Spinal cord (tissue), 10 donors: ENCODE results near the gene LRMDA. TPM values are rescaled to one million over a fixed set of nuclear protein-coding genes. Genes with fewer than 3 reads are reported as not detected.
A peak's percentile ranks its signal among the peaks of the same experiment; 100 is the strongest.

Experiments
- DNase-seq, 6 donors: peaks; one replicate each; pipeline versions ENCODE4 v3.0.0 to v3.0.0-alpha.2; 2013 to 2015; ENCODE audit warnings: low spot score in 6 of 6, low read depth in 4 of 6
- H3K27ac ChIP-seq: one replicate; pipeline ENCODE4 v1.5.1; 2013; ENCODE audit warnings: low read depth, low read length, control low read depth
- H3K27me3 ChIP-seq: one replicate; pipeline ENCODE4 v1.6.1; 2013; ENCODE audit warnings: low read length; ENCODE audit not compliant: control insufficient read depth, insufficient read depth
- H3K36me3 ChIP-seq: one replicate; pipeline ENCODE4 v1.6.1; 2013; ENCODE audit warnings: low read length; ENCODE audit not compliant: control insufficient read depth, insufficient read depth
- H3K4me1 ChIP-seq: one replicate; pipeline ENCODE4 v1.6.1; 2013; ENCODE audit warnings: low read length; ENCODE audit not compliant: control insufficient read depth, insufficient read depth
- H3K4me3 ChIP-seq: one replicate; pipeline ENCODE4 v1.5.1; 2013; ENCODE audit warnings: low read depth, low read length, control low read depth
- H3K9me3 ChIP-seq: one replicate; pipeline ENCODE4 v1.6.1; 2013; ENCODE audit warnings: low read length; ENCODE audit not compliant: control insufficient read depth, insufficient read depth
- WGBS: methylation state at CpG from one replicate; pipeline ENCODE4 v1.1.5; 2013; ENCODE audit warnings: missing lambda C conversion rate; ENCODE audit not compliant: insufficient coverage; 5-methylcytosine and 5-hydroxymethylcytosine counted together
- polyA plus RNA-seq, 2 donors: library from polyadenylated mRNA; unstranded; fragments of 120-200 nt; gene quantifications; one replicate each; pipeline ENCODE4 v1.2.1, GENCODE V29; 2013; ENCODE audit not compliant: insufficient read length in 2 of 2
- total RNA-seq, 2 donors: library from RNA; depleted of rRNA in 1 of 2; stranded (reverse); fragments of 120-200 nt in 1 of 2; fragments of >200 nt in 1 of 2; gene quantifications; one replicate each; pipeline versions ENCODE4 v1.2.3 to v1.2.4, GENCODE V29; 2013 to 2014
- donor health status: healthy.

Gene LRMDA
- total and polyA plus RNA-seq, 4 donors = 5.6 to 9.9 (median 7.2) TPM

- WGBS = 88% methylated on average over 3 of the region's 4 CpGs
- no peak for DNase-seq
- Histone ChIP-seq H3K27me3 (no peaks in the 10 kb centered on the region), H3K4me3 (no peak overlapping the region), H3K36me3 (no peaks in the 10 kb centered on the region), H3K9me3 (no peaks in the 10 kb centered on the region), H3K27ac (no peak overlapping the region), H3K4me1 (no peaks in the 10 kb centered on the region)
Observed at GRCh38 chr10:76122056-76122455, 690.6 kb downstream of the LRMDA start.

- Histone ChIP-seq H3K36me3 (no peaks in the 10 kb centered on the region), H3K4me1 (peaks cover 3% of the 10 kb centered on the region)
- WGBS = 33% methylated on average over 1 of the region's 1 CpG
Observed at GRCh38 chr10:76124280-76124679, 692.9 kb downstream of the LRMDA start.

GRCh38 chr10:76125900-76126299, 694.5 kb downstream of the LRMDA start:
- no peak overlapping the region for H3K27ac ChIP-seq
- no CpG with 5 or more reads among the region's 2 CpGs for WGBS
- no peaks in the 10 kb centered on the region for H3K9me3 ChIP-seq
- DNase-seq = no peak
- no peaks in the 10 kb centered on the region for H3K27me3 ChIP-seq
- H3K4me3 ChIP-seq = no peak overlapping the region
- no peaks in the 10 kb centered on the region for H3K36me3 ChIP-seq
- peaks cover 3% of the 10 kb centered on the region for H3K4me1 ChIP-seq

More at GRCh38 chr10:76124280-76124679, 692.9 kb downstream of the LRMDA start:
- DNase-seq = no peak
- Histone ChIP-seq H3K9me3 (no peaks in the 10 kb centered on the region), H3K27ac (no peak overlapping the region), H3K27me3 (no peaks in the 10 kb centered on the region), H3K4me3 (no peak overlapping the region)

- no peaks in the 10 kb centered on the region for H3K27me3 ChIP-seq
- no peak overlapping the region for H3K4me3 ChIP-seq
- 94% methylated on average over 4 of the region's 5 CpGs for WGBS
- H3K36me3 ChIP-seq = no peaks in the 10 kb centered on the region
- no peak for DNase-seq
- H3K9me3 ChIP-seq = no peaks in the 10 kb centered on the region
- H3K27ac ChIP-seq = no peak overlapping the region
- H3K4me1 ChIP-seq = peaks cover 3% of the 10 kb centered on the region
Observed at GRCh38 chr10:76126607-76127527, 695.4 kb downstream of the LRMDA start.

GRCh38 chr10:76127984-76128589, 696.7 kb downstream of the LRMDA start:
- no peaks in the 10 kb centered on the region for H3K9me3 ChIP-seq
- 66% methylated on average over 6 of the region's 6 CpGs for WGBS
- no peaks in the 10 kb centered on the region for H3K27me3 ChIP-seq
- no peak overlapping the region for H3K27ac ChIP-seq
- no peak overlapping the region for H3K4me3 ChIP-seq
- H3K4me1 ChIP-seq = peaks cover 3% of the 10 kb centered on the region
- H3K36me3 ChIP-seq = no peaks in the 10 kb centered on the region
- DNase-seq = no peak

GRCh38 chr10:76129213-76129612, 697.8 kb downstream of the LRMDA start:
- Histone ChIP-seq H3K36me3 (no peaks in the 10 kb centered on the region), H3K4me3 (no peak overlapping the region), H3K27me3 (no peaks in the 10 kb centered on the region), H3K9me3 (no peaks in the 10 kb centered on the region), H3K27ac (no peak overlapping the region), H3K4me1 (peaks cover 3% of the 10 kb centered on the region)
- no peak for DNase-seq
- 100% methylated on average over 2 of the region's 2 CpGs for WGBS

GRCh38 chr10:76130892-76131291, 699.5 kb downstream of the LRMDA start:
- H3K4me1 ChIP-seq = peaks cover 3% of the 10 kb centered on the region
- H3K27ac ChIP-seq = no peak overlapping the region
- H3K4me3 ChIP-seq = no peak overlapping the region
- no peak for DNase-seq
- no peaks in the 10 kb centered on the region for H3K9me3 ChIP-seq
- H3K36me3 ChIP-seq = no peaks in the 10 kb centered on the region
- 88% methylated on average over 7 of the region's 7 CpGs for WGBS
- H3K27me3 ChIP-seq = no peaks in the 10 kb centered on the region

- no peaks in the 10 kb centered on the region for H3K9me3 ChIP-seq
- no peak overlapping the region for H3K27ac ChIP-seq
- H3K4me3 ChIP-seq = no peak overlapping the region
- H3K4me1 ChIP-seq = no peaks in the 10 kb centered on the region
- H3K36me3 ChIP-seq = no peaks in the 10 kb centered on the region
- H3K27me3 ChIP-seq = no peaks in the 10 kb centered on the region
- peak in 1 of 6 donors; percentile 57 for DNase-seq
- 66% methylated on average over 5 of the region's 11 CpGs for WGBS
Observed at GRCh38 chr10:76133597-76134255, 702.3 kb downstream of the LRMDA start.

- no peak for DNase-seq
- H3K36me3 ChIP-seq = no peaks in the 10 kb centered on the region
- 94% methylated on average over 3 of the region's 4 CpGs for WGBS
Observed at GRCh38 chr10:76136961-76137360, 705.5 kb downstream of the LRMDA start.

More at GRCh38 chr10:76136961-76137360, 705.5 kb downstream of the LRMDA start:
- Histone ChIP-seq H3K4me1 (no peaks in the 10 kb centered on the region), H3K9me3 (no peaks in the 10 kb centered on the region), H3K4me3 (no peak overlapping the region), H3K27me3 (no peaks in the 10 kb centered on the region), H3K27ac (no peak overlapping the region)
